Dendritic cell treated with granulocyte-macrophage colony-stimulating factor and Interleukin-4, amounts not matched to agents 40 ng/mL and 50 ng/mL, for 4 days (primary cell): ENCODE results near the gene TKTL1.

Source experiments
- H3K27ac Mint-ChIP-seq: one replicate; pipeline ENCODE4 v1.8.0; 2022; ENCODE audit warnings: mild to moderate bottlenecking, mixed read lengths
- H3K27me3 Mint-ChIP-seq: one replicate; pipeline ENCODE4 v1.8.0; 2022; ENCODE audit warnings: mild to moderate bottlenecking, mixed read lengths
- H3K36me3 Mint-ChIP-seq: one replicate; pipeline ENCODE4 v1.8.0; 2022; ENCODE audit warnings: low read depth, mixed read lengths
- H3K4me1 Mint-ChIP-seq: one replicate; pipeline ENCODE4 v1.8.0; 2022; ENCODE audit warnings: low read depth, mixed read lengths
- H3K4me3 Mint-ChIP-seq: one replicate; pipeline ENCODE4 v1.8.0; 2022; ENCODE audit warnings: mild to moderate bottlenecking, moderate library complexity, mixed read lengths
- H3K9me3 Mint-ChIP-seq: one replicate; pipeline ENCODE4 v1.8.0; 2022; ENCODE audit warnings: mixed read lengths
- intact Hi-C: fragments of 100-400 bp; cut with micrococcal nuclease; formaldehyde crosslinking; loops from one replicate; pipeline ENCODE4 v1.15.0; 2022

The TKTL1 gene

DNA sequence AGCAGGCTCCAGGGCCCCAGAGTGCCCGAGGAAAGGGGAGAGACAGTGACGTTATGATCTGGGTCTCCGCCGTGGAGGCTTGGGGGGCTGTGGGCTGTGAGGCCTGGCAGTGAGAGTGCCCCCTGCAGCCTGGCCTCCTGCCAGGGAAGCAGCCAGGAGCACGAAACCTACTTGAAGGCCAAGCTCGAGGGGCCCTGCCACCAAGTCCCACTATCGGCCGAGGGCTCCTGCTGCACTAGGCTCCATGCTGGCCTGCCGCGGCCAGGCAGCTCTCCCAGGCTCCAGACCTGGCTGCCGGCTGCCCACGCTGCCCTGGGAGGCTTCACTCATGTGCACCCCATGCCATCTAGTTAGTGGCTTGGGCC lies 60.2 kb downstream of the TKTL1 start:
- peaks cover 32% of the 10 kb centered on the region for H3K4me1 Mint-ChIP-seq
- H3K36me3 Mint-ChIP-seq = peaks cover 100% of the 10 kb centered on the region
- H3K9me3 Mint-ChIP-seq = no peaks in the 10 kb centered on the region
- intact Hi-C loops = no loop called here
- H3K4me3 Mint-ChIP-seq = no peak overlapping the region
- H3K27ac Mint-ChIP-seq = no peak overlapping the region
- H3K27me3 Mint-ChIP-seq = no peaks in the 10 kb centered on the region

GRCh38 chrX:154356596-154356995 lies 61.0 kb downstream of the TKTL1 start:
- Mint-ChIP-seq H3K27me3 (no peaks in the 10 kb centered on the region), H3K4me3 (no peak overlapping the region), H3K36me3 (peaks cover 100% of the 10 kb centered on the region), H3K9me3 (no peaks in the 10 kb centered on the region), H3K27ac (no peak overlapping the region), H3K4me1 (peaks cover 30% of the 10 kb centered on the region)
- intact Hi-C loops = no loop called here

GRCh38 chrX:154357205-154357604 lies 61.6 kb downstream of the TKTL1 start:
- intact Hi-C loops = no loop called here

GRCh38 chrX:154358011-154358410 lies 62.4 kb downstream of the TKTL1 start:
- no peaks in the 10 kb centered on the region for H3K27me3 Mint-ChIP-seq
- H3K4me1 Mint-ChIP-seq = peaks cover 26% of the 10 kb centered on the region
- peaks cover 100% of the 10 kb centered on the region for H3K36me3 Mint-ChIP-seq
- intact Hi-C loops = no loop called here
- H3K4me3 Mint-ChIP-seq = no peak overlapping the region
- no peaks in the 10 kb centered on the region for H3K9me3 Mint-ChIP-seq
- H3K27ac Mint-ChIP-seq = no peak overlapping the region

More at GRCh38 chrX:154357205-154357604, 61.6 kb downstream of the TKTL1 start:
- Mint-ChIP-seq H3K4me3 (no peak overlapping the region), H3K36me3 (peaks cover 100% of the 10 kb centered on the region), H3K9me3 (no peaks in the 10 kb centered on the region), H3K27ac (no peak overlapping the region), H3K27me3 (no peaks in the 10 kb centered on the region), H3K4me1 (peaks cover 26% of the 10 kb centered on the region)

DNA sequence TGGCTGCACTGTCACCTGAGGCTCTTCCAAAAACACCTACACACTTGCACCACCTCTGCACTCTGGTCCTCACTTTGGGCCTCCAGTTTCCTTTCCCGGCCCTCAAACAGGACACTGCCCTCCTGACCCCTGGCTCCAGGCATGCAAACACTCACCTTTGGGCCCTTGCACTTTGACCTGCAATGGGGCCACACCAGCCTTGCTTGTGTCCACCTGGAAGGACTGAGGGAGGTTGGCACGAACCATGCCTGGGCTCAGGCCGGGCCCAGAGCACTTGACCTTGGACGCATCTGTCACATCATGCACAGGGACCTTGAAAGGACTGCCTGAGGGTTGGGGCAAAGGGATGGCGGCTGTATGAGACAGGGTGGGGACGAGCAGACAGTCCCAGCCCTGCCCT lies 63.2 kb downstream of the TKTL1 start:
- H3K4me3 Mint-ChIP-seq = no peak overlapping the region
- intact Hi-C loops = no loop called here
- H3K27ac Mint-ChIP-seq = no peak overlapping the region
- H3K4me1 Mint-ChIP-seq = peaks cover 26% of the 10 kb centered on the region
- H3K27me3 Mint-ChIP-seq = no peaks in the 10 kb centered on the region
- peaks cover 100% of the 10 kb centered on the region for H3K36me3 Mint-ChIP-seq
- H3K9me3 Mint-ChIP-seq = no peaks in the 10 kb centered on the region

GRCh38 chrX:154359362-154360154 lies 64.0 kb downstream of the TKTL1 start:
- H3K36me3 Mint-ChIP-seq = peaks cover 100% of the 10 kb centered on the region
- H3K9me3 Mint-ChIP-seq = no peaks in the 10 kb centered on the region
- no peaks in the 10 kb centered on the region for H3K27me3 Mint-ChIP-seq
- intact Hi-C loops = no loop called here
- H3K4me1 Mint-ChIP-seq = peaks cover 28% of the 10 kb centered on the region
- H3K27ac Mint-ChIP-seq = no peak overlapping the region
- H3K4me3 Mint-ChIP-seq = no peak overlapping the region

- H3K9me3 Mint-ChIP-seq = no peaks in the 10 kb centered on the region
- no peak overlapping the region for H3K4me3 Mint-ChIP-seq
- peaks cover 100% of the 10 kb centered on the region for H3K36me3 Mint-ChIP-seq
- H3K27ac Mint-ChIP-seq = no peak overlapping the region
- intact Hi-C loops = no loop called here
- H3K4me1 Mint-ChIP-seq = peaks cover 34% of the 10 kb centered on the region
- H3K27me3 Mint-ChIP-seq = no peaks in the 10 kb centered on the region
Observed at GRCh38 chrX:154360155-154360713, 64.6 kb downstream of the TKTL1 start.

DNA sequence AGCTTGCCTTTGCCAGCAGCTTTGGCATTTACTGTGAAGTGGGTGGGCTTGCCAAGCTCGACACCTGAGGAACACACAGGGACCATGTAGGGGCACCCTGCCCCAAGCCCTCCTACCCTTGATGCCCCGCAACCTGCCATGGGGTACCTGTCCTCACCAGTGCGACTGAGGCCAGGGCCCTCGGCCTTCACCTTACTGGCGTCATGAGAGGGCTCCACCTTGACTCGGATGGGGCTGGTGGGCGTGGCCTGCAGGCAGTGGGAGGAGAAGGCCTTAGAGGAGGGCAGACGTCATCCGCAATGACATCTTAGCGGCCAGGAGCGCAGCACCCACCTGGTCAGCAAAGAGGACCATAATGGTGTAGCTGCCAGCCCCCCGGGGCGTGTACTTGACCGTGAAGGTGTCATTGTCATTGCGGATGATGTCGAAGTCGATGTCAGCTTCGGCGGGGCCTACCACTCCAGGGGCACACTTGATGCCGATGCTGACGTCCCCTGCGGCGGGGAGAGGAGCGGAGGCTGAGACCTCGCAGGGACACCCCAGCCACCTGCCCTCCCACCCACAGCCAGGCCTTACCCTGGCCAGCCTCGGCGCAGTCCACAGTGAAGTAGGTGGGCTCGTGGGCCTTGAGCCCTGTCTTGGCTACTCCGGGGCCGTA lies 66.6 kb downstream of the TKTL1 start:
- intact Hi-C loops = no loop called here
- H3K9me3 Mint-ChIP-seq = no peaks in the 10 kb centered on the region
- no peak overlapping the region for H3K4me3 Mint-ChIP-seq
- H3K27ac Mint-ChIP-seq = no peak overlapping the region
- peaks cover 100% of the 10 kb centered on the region for H3K36me3 Mint-ChIP-seq
- peaks cover 28% of the 10 kb centered on the region for H3K4me1 Mint-ChIP-seq
- no peaks in the 10 kb centered on the region for H3K27me3 Mint-ChIP-seq

GRCh38 chrX:154363706-154364439 lies 68.3 kb downstream of the TKTL1 start:
- no peaks in the 10 kb centered on the region for H3K27me3 Mint-ChIP-seq
- no peak overlapping the region for H3K4me3 Mint-ChIP-seq
- H3K9me3 Mint-ChIP-seq = no peaks in the 10 kb centered on the region
- intact Hi-C loops = no loop called here
- peaks cover 25% of the 10 kb centered on the region for H3K4me1 Mint-ChIP-seq
- H3K27ac Mint-ChIP-seq = no peak overlapping the region
- H3K36me3 Mint-ChIP-seq = peaks cover 98% of the 10 kb centered on the region

GRCh38 chrX:154365052-154365600 lies 69.5 kb downstream of the TKTL1 start:
- Mint-ChIP-seq H3K4me1 (peaks cover 24% of the 10 kb centered on the region), H3K36me3 (peaks cover 92% of the 10 kb centered on the region), H3K27ac (peak overlapping the region; percentile 69), H3K4me3 (no peak overlapping the region), H3K9me3 (no peaks in the 10 kb centered on the region), H3K27me3 (no peaks in the 10 kb centered on the region)
- intact Hi-C loops = no loop called here

GRCh38 chrX:154365997-154366665 lies 70.5 kb downstream of the TKTL1 start:
- H3K27me3 Mint-ChIP-seq = no peaks in the 10 kb centered on the region
- no peak overlapping the region for H3K27ac Mint-ChIP-seq
- H3K9me3 Mint-ChIP-seq = no peaks in the 10 kb centered on the region
- H3K4me1 Mint-ChIP-seq = peaks cover 24% of the 10 kb centered on the region
- peaks cover 89% of the 10 kb centered on the region for H3K36me3 Mint-ChIP-seq
- H3K4me3 Mint-ChIP-seq = no peak overlapping the region
- intact Hi-C loops = no loop called here

DNA sequence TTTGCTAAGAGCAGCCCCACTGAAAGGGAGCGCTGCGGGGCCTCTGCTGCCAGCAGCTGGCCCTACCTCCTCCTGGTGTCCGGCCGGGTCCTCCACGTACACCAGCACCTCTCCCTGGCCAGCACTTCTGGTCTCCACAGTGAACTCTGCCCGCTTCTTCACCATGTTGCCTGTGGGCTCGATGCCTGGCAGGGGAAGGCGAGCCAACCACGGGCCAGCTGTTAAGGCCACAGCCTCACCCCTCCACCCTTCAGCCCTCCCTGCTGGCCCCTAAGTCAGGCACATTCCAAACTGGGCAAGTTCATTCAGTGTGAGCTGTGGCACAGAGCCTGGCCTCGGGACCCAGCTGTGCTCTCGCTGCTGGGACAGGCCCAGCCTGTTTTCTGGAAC lies 71.1 kb downstream of the TKTL1 start:
- Mint-ChIP-seq H3K4me3 (peak overlapping the region; percentile 9), H3K9me3 (no peaks in the 10 kb centered on the region), H3K4me1 (peaks cover 24% of the 10 kb centered on the region), H3K27ac (no peak overlapping the region), H3K27me3 (no peaks in the 10 kb centered on the region), H3K36me3 (peaks cover 84% of the 10 kb centered on the region)
- intact Hi-C loops = no loop called here

DNA sequence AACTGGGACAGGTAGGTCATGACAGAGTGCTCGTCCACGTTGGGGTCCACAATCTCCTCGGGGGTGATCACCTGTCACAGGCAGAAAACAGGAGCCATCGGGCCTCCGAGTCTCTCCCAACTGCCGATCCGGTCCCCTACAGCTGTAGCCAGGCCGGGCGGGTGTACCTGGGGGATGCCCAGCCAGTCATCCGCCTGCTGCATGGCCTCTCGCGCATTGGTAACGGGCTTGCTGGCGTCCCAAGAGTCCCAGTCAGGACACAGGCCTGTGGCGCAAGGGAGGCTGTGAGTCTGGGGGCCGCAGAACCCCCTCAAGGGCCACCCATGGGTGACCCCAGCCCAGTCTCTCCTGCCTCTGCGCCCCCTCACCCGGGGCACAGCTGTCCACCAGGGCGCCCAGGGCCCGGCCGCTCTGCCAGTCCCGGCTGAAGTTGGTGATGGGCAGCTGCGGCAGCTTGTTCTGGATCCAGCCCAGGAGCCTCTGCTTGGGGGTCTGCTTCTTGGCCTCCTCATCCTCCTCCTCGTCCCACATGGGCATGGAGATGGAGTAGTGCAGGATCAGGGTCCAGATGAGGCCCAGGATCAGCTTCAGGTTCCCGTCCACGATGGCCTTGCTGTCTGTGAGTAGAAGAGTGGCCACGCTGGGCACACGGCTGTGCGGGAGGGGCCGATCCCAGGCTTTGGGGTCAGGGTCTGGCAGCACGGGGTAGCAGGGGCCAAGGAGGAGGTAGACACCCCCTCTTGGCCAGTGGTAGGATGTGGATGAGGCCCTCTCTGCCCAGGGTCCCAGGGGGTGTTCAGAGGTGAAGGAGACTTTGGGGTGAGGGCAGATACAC lies 72.1 kb downstream of the TKTL1 start:
- Mint-ChIP-seq H3K27me3 (no peaks in the 10 kb centered on the region), H3K27ac (peak overlapping the region; percentile 85), H3K36me3 (peaks cover 73% of the 10 kb centered on the region), H3K4me3 (peak overlapping the region; percentile 88), H3K9me3 (no peaks in the 10 kb centered on the region), H3K4me1 (peaks cover 31% of the 10 kb centered on the region)
- intact Hi-C loops = no loop called here
